ENCODE results near the gene GPR85. TPM values are rescaled to one million over a fixed set of nuclear protein-coding genes. Genes with fewer than 3 reads are reported as not detected.
"Not testable (repeated sequence)": the region's sequence is repeated elsewhere in the genome, so short reads cannot be mapped to it uniquely, and the experiment has no call there.

Gene GPR85, protein sequence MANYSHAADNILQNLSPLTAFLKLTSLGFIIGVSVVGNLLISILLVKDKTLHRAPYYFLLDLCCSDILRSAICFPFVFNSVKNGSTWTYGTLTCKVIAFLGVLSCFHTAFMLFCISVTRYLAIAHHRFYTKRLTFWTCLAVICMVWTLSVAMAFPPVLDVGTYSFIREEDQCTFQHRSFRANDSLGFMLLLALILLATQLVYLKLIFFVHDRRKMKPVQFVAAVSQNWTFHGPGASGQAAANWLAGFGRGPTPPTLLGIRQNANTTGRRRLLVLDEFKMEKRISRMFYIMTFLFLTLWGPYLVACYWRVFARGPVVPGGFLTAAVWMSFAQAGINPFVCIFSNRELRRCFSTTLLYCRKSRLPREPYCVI
- not detected for total RNA-seq

DNA sequence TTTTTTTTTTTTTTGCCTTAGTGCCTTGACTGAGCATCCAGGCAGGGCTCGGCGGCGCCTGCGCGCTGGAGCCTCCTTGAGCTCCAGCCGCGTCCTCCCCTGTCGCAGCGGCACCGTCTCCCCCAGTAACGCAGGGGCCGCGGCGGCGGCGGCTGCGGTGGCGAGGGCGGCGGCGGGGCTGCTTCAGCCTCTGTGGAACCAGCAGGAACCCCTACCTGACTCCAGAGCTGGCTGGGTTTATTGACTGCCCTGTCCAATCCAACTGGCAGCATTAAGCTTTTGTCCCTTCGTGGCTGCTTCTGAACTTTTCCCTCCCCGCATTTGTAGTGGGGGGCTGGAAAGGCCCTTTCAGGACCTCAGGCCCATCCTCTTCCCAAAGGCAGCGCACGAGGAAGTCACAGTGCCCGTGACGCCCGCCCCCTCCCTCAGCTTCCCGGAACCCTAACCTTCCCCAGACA is at the start of gene GPR85:
GPR85 (minus strand) TSS at position 397 of the 458 bp plus-strand sequence. CDS start 2,106 bp downstream, outside the sequence.
- DNase-seq, result peak; percentile 36
- CTCF ChIA-PET, result interaction anchor here (1.0 kb wide), 1 partner anchor 9 kb away, joined by 3 read pairs; no protein-coding TSS in a partner anchor
- H3K4me1 Mint-ChIP-seq (ENCODE audit: low read depth), result peaks cover 5% of the 10 kb centered on the region
- intact Hi-C loops (cut with micrococcal nuclease), result loop anchor here (2.0 kb wide), 1 partner anchor 32 kb away; the partner anchor contains the start of gene SMIM30
- no peaks in the 10 kb centered on the region for H3K9me3 Mint-ChIP-seq
- peaks cover 39% of the 10 kb centered on the region for H3K27me3 Mint-ChIP-seq
- peak within 1 kb of the TSS; percentile 43 for H3K4me3 Mint-ChIP-seq
- POLR2A ChIA-PET, result interaction anchor here (0.6 kb wide), 1 partner anchor 56 kb away, joined by 3 read pairs; no protein-coding TSS in a partner anchor
- no peak within 1 kb of the TSS for H3K27ac Mint-ChIP-seq
- H3K36me3 Mint-ChIP-seq, result no peaks in the 10 kb centered on the region

- Mint-ChIP-seq H3K4me1 (ENCODE audit: low read depth) (no peaks in the 10 kb centered on the region), H3K9me3 (no peaks in the 10 kb centered on the region), H3K36me3 (no peaks in the 10 kb centered on the region), H3K4me3 (no peak overlapping the region), H3K27me3 (peaks cover 1% of the 10 kb centered on the region), H3K27ac (no peak overlapping the region)
- POLR2A ChIA-PET, result no interaction called here
- DNase-seq, result no peak
- CTCF ChIA-PET, result no interaction called here
- intact Hi-C loops (cut with micrococcal nuclease), result no loop called here
These were observed 47.4 kb upstream of the GPR85 start for GRCh38 chr7:113134025-113134424.

GRCh38 chr7:113131367-113131766 is 44.7 kb upstream of the GPR85 start:
- Mint-ChIP-seq H3K9me3 (no peaks in the 10 kb centered on the region), H3K4me1 (ENCODE audit: low read depth) (no peaks in the 10 kb centered on the region), H3K36me3 (no peaks in the 10 kb centered on the region), H3K4me3 (no peak overlapping the region), H3K27me3 (peaks cover 1% of the 10 kb centered on the region), H3K27ac (no peak overlapping the region)
- ChIA-PET CTCF (interaction anchor here (0.9 kb wide), 1 partner anchor 9 kb away, joined by 3 read pairs; no protein-coding TSS in a partner anchor), POLR2A (no interaction called here)
- intact Hi-C loops (cut with micrococcal nuclease), result no loop called here
- no peak for DNase-seq

DNA sequence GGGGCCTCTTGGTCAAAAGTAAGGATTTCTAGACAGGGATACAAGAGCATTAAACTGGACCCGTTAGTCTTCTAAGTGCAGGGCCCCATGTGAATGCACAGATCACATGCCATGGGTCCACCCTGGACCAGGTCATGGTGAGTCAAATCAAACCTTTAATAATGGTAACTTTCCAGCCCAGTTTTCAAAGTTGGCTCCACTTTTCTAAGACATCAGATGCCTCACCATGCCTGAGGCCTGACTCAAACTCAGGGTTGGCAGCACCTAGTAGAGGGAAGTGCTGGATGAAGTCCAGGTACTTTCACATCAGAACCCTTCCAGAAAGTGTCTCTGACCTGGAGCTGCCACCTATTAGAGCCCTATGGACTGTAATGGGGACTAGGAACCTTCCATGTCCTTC is 41.4 kb upstream of the GPR85 start:
- ChIA-PET CTCF (no interaction called here), POLR2A (no interaction called here)
- DNase-seq, result no peak
- Mint-ChIP-seq H3K27ac (no peak overlapping the region), H3K9me3 (no peaks in the 10 kb centered on the region), H3K36me3 (no peaks in the 10 kb centered on the region), H3K27me3 (peaks cover 8% of the 10 kb centered on the region), H3K4me1 (ENCODE audit: low read depth) (peaks cover 5% of the 10 kb centered on the region), H3K4me3 (no peak overlapping the region)
- intact Hi-C loops (cut with micrococcal nuclease), result no loop called here

DNA sequence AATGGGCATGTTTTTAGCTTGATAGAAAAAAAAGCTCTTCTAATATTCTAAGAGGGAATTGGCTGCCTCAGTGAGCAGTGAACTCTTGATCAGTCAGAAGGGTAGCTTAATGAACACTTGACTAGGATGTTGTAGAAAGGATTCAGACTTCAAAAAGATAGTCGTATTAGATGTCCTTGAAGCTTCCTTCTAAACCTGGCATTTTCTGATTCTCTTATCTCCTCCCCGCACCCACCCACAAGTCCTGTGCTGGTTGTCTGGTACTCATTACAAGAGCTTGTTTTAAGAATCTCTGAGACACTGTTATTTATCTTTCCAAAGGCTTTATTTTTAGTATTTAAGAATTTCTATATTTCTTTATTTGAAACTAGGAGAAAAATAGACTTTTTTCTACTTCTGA is 39.1 kb upstream of the GPR85 start:
- intact Hi-C loops (cut with micrococcal nuclease), result no loop called here
- Mint-ChIP-seq H3K36me3 (no peaks in the 10 kb centered on the region), H3K27ac (no peak overlapping the region), H3K27me3 (peaks cover 8% of the 10 kb centered on the region), H3K4me1 (ENCODE audit: low read depth) (peaks cover 17% of the 10 kb centered on the region), H3K4me3 (no peak overlapping the region), H3K9me3 (no peaks in the 10 kb centered on the region)
- ChIA-PET CTCF (interaction anchor here (1.6 kb wide), 1 partner anchor 34 kb away, joined by 3 read pairs; no protein-coding TSS in a partner anchor), POLR2A (no interaction called here)
- no peak for DNase-seq

DNA sequence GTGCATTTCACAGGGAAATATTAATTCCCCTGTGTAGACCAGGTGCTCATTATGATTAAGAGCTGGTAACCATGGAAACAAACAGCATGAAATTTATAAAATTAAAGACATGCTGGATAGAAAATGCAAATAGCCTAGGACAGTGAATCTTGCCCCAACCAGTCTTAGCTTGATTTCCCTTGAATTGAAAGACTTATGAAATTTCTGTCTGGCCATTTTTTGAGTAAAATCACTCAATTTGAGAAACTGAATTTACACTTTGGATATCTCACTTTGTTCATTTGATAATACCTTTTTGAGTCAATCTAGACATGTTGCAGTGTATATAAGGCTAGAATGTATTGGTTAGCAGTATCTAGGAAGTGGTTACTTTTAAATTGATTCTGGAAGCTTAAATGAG is 36.1 kb upstream of the GPR85 start:
- H3K27ac Mint-ChIP-seq, result no peak overlapping the region

GRCh38 chr7:113120647-113121046 is 34.0 kb upstream of the GPR85 start:
- no peak for DNase-seq
- Mint-ChIP-seq H3K36me3 (peaks cover 6% of the 10 kb centered on the region), H3K4me1 (ENCODE audit: low read depth) (peaks cover 42% of the 10 kb centered on the region), H3K27me3 (peaks cover 8% of the 10 kb centered on the region), H3K27ac (no peak overlapping the region), H3K4me3 (no peak overlapping the region), H3K9me3 (no peaks in the 10 kb centered on the region)
- intact Hi-C loops (cut with micrococcal nuclease), result loop anchor here (5.0 kb wide), 1 partner anchor 563 kb away; no protein-coding TSS in a partner anchor
- ChIA-PET CTCF (no interaction called here), POLR2A (interaction anchor here (0.7 kb wide), 1 partner anchor 260 kb away, joined by 3 read pairs; no protein-coding TSS in a partner anchor)

More for the DNA sequence above, 36.1 kb upstream of the GPR85 start:
- ChIA-PET CTCF (interaction anchor here (0.9 kb wide), 1 partner anchor 8 kb away, joined by 3 read pairs; no protein-coding TSS in a partner anchor), POLR2A (no interaction called here)
- no peaks in the 10 kb centered on the region for H3K9me3 Mint-ChIP-seq
- no peak overlapping the region for H3K4me3 Mint-ChIP-seq
- H3K27me3 Mint-ChIP-seq, result peaks cover 8% of the 10 kb centered on the region
- intact Hi-C loops (cut with micrococcal nuclease), result loop anchor here (5.0 kb wide), 1 partner anchor 565 kb away; no protein-coding TSS in a partner anchor
- no peak for DNase-seq
- no peaks in the 10 kb centered on the region for H3K36me3 Mint-ChIP-seq
- peaks cover 36% of the 10 kb centered on the region for H3K4me1 Mint-ChIP-seq (ENCODE audit: low read depth)

DNA sequence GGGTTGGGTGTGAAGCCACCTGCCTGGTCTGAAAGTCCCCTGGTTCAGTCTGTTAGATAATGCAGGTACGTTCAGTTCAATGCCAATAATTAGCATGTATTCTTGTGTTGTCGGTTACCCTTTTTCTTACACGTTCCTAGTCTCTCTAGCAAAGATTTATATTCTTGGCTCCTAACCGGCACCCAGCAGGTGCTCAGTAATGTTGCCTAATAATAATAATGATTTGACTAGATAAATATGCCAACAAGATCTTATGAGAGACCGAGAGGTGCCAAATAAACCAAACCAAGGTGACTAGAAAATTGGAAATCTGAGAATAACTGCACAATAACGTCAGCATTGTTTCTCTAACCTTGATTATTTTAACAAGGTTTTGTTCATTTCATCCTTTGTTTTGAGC is 32.8 kb upstream of the GPR85 start:
- intact Hi-C loops (cut with micrococcal nuclease), result loop anchor here (2.0 to 5.0 kb wide), 3 partner anchors 33 to 727 kb away; partner anchors contain the start of genes GPR85 and TMEM168
- Mint-ChIP-seq H3K36me3 (peaks cover 8% of the 10 kb centered on the region), H3K9me3 (no peaks in the 10 kb centered on the region), H3K4me1 (ENCODE audit: low read depth) (peaks cover 42% of the 10 kb centered on the region), H3K27me3 (peaks cover 5% of the 10 kb centered on the region), H3K4me3 (peak overlapping the region; percentile 85), H3K27ac (no peak overlapping the region)
- CTCF ChIA-PET, result interaction anchor here (0.9 kb wide), 1 partner anchor 11 kb away, joined by 4 read pairs; no protein-coding TSS in a partner anchor
- no peak for DNase-seq
- POLR2A ChIA-PET, result no interaction called here

DNA sequence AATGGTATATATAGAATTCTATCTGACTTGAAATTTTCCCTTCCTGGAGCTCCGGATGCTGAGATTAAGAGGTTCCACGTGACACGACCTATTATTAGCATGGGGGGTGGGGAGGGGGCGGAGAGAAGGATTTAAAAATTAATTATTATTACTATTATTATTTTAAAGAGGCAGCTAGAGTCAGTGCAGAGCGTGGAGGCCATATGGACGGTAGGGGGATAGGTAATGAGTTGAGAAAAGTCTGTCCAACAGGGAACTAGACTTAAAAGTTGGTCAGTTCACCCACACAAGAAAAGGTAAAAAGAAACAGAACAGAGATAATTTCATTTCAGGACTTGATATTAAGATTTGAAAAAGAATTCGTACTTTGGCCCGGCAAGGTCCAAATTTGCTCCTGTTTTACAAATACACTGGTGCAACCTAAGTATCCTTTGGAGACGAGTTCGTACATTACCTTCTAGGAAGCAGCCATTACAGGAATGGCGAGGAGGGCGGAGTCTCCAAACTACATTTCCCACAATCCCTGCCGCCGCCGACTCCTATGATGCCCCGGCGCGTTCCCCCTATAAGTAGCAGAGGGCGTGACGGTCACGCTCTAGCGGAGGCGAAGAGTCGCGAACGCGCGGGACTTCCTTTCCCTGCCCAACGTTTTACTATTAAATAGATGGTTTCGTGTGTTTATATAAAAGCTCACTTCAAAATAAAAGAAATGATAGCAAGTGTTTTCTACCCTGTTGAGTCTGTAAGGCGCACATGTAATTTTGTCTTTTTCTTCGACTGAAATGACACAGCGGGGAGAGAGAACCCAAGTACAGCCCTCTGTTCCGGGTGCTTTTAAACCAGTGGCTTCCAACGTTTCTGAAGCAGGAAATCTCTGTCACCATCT is 31.7 kb upstream of the GPR85 start, which contains the start of gene SMIM30:
SMIM30 (minus strand) TSS at position 481 of the 886 bp plus-strand sequence. CDS start 976 bp downstream, outside the sequence.
- Mint-ChIP-seq H3K4me3 (peak within 1 kb of the TSS; percentile 85), H3K36me3 (peaks cover 10% of the 10 kb centered on the region), H3K9me3 (no peaks in the 10 kb centered on the region), H3K4me1 (ENCODE audit: low read depth) (peaks cover 38% of the 10 kb centered on the region), H3K27me3 (no peaks in the 10 kb centered on the region), H3K27ac (peak within 1 kb of the TSS; percentile 87)
- intact Hi-C loops (cut with micrococcal nuclease), result loop anchor here (1.0 to 5.0 kb wide), 6 partner anchors 32 to 912 kb away; partner anchors contain the start of genes DOCK4, GPR85, IFRD1 and TMEM168
- DNase-seq, result peak; percentile 92
- ChIA-PET CTCF (no interaction called here), POLR2A (no interaction called here)

DNA sequence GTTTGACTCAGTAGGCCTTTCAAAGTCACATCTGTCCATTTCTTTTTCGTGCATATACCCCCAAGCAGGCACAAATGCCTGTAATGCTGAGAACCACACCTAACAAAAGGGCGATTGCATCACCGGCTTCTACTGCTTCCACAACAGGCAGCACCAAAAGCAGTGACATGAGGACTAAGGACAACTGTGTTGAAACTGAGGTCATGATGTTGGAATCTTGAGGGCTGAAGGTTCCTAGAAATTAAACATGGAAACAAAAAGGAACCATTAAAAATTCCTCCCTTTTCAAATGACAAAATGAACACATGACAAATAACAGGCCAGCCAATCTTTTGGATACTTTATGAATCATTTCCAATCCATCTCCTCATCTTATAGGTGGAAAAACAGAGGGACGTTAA is 30.7 kb upstream of the GPR85 start:
- intact Hi-C loops (cut with micrococcal nuclease), result loop anchor here (5.0 kb wide), 1 partner anchor 725 kb away; no protein-coding TSS in a partner anchor
- Mint-ChIP-seq H3K4me3 (peak overlapping the region; percentile 85), H3K27ac (peak overlapping the region; percentile 47), H3K4me1 (ENCODE audit: low read depth) (peaks cover 31% of the 10 kb centered on the region)
- H3K9me3 Mint-ChIP-seq, H3K36me3 Mint-ChIP-seq, CTCF ChIA-PET, POLR2A ChIA-PET, H3K27me3 Mint-ChIP-seq: not testable (repeated sequence)
- DNase-seq, result peak; percentile 40

- Mint-ChIP-seq H3K36me3 (peaks cover 14% of the 10 kb centered on the region), H3K9me3 (no peaks in the 10 kb centered on the region), H3K4me1 (ENCODE audit: low read depth) (peaks cover 13% of the 10 kb centered on the region), H3K27me3 (no peaks in the 10 kb centered on the region), H3K4me3 (no peak overlapping the region), H3K27ac (no peak overlapping the region)
- ChIA-PET CTCF (no interaction called here), POLR2A (no interaction called here)
- DNase-seq, result peak; percentile 10
- intact Hi-C loops (cut with micrococcal nuclease), result no loop called here
These were observed 27.3 kb upstream of the GPR85 start for GRCh38 chr7:113113912-113114311.

DNA sequence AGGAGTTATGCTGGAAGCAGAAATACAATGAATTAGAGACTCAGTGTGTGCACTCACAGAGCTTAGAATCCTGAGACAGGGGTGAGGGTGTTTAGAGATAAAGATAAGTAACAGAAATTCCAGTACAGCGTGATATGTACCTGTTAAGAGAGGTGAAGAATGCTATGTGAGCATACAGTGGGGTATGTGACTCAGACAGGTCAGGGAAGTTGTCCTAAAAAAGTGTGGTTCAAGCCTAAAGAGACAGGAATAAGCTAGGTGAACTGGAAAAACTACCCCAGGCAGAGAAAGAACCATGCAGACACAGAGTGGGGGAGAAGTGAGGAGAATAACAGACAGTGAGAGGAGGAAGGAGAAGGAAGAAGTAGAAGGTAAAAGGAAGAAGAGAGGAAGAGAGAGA is 23.1 kb upstream of the GPR85 start:
- intact Hi-C loops (cut with micrococcal nuclease), result no loop called here
- Mint-ChIP-seq H3K27me3 (no peaks in the 10 kb centered on the region), H3K27ac (no peak overlapping the region), H3K9me3 (no peaks in the 10 kb centered on the region), H3K4me1 (ENCODE audit: low read depth) (no peaks in the 10 kb centered on the region), H3K36me3 (peaks cover 8% of the 10 kb centered on the region), H3K4me3 (no peak overlapping the region)
- no peak for DNase-seq
- ChIA-PET POLR2A (no interaction called here), CTCF (no interaction called here)

All from activated CD4-positive, alpha-beta memory T cell treated with anti-CD3 and anti-CD28 coated beads for 36 hours (primary cell).